Adrenal gland (tissue), 12 donors: Measurements from ENCODE around the gene RPS6KA1. TPM values are rescaled to one million over a fixed set of nuclear protein-coding genes. Genes with fewer than 3 reads are reported as not detected.

Experiments
- DNase-seq, 7 donors: peaks; one replicate each; pipeline ENCODE4 v3.0.0-alpha.2; 2019 to 2020
- H3K27ac ChIP-seq, 5 donors: fragments of 200-600 bp; sonication (generic) in 4 of 5; 1 replicate in 3 of 5; 2 replicates in 2 of 5; pipeline versions ENCODE4 v1.5.1 to v1.8.0; 2016 to 2020; ENCODE audit warnings: mild to moderate bottlenecking in 1 of 5
- H3K27me3 ChIP-seq: fragments of 200-600 bp; 2 replicates; pipeline ENCODE4 v1.8.0; 2021
- H3K36me3 ChIP-seq, 2 donors: fragments of 200-600 bp; replicated peaks in 1 of 2; 1 replicate in 1 of 2; 2 replicates in 1 of 2; pipeline versions ENCODE4 v1.5.1 to v1.8.0; 2018 to 2022
- H3K4me1 ChIP-seq, 2 donors: fragments of 200-600 bp; replicated peaks in 1 of 2; 1 replicate in 1 of 2; 2 replicates in 1 of 2; pipeline versions ENCODE4 v1.5.1 to v1.8.0; 2018 to 2021
- H3K4me3 ChIP-seq, 4 donors: fragments of 200-600 bp; sonication (generic) in 3 of 4; one replicate each; pipeline ENCODE4 v1.5.1; 2016 to 2018
- H3K9me3 ChIP-seq, 3 donors: fragments of 200-600 bp; sonication (generic) in 1 of 3; replicated peaks in 1 of 3; 1 replicate in 2 of 3; 2 replicates in 1 of 3; pipeline versions ENCODE4 v1.5.1 to v1.8.0; 2016 to 2021
- POLR2A ChIP-seq, 2 donors: fragments of 450-650 bp; IDR thresholded peaks; one replicate each; pipeline ENCODE4 v1.6.1; 2017; ENCODE audit warnings: antibody characterized with exemption in 2 of 2, mild to moderate bottlenecking in 2 of 2, moderate library complexity in 1 of 2
- WGBS, 4 donors: extraction: QIAGEN DNeasy Blood & Tissue Kit in 2 of 4; methylation state at CpG; one replicate each; pipeline versions ENCODE4 v1.1.5 to v1.1.7; 2013 to 2017; 5-methylcytosine and 5-hydroxymethylcytosine counted together
- intact Hi-C, 2 donors: fragments of 100-400 bp; cut with DNase I; formaldehyde crosslinking; loops; one replicate each; pipeline versions ENCODE4 v1.14.1 to v1.15.0; 2022 to 2023
- polyA plus RNA-seq, 3 donors: library from polyadenylated mRNA; stranded (reverse); fragments of 200-250 nt in 2 of 3; fragments of 350-450 nt in 1 of 3; fragmentation: Illumina TruSeq in 1 of 3; extraction: RNeasy Lipid Tissue Mini Kit (QIAGEN cat#74804) in 1 of 3; gene quantifications; one replicate each; pipeline ENCODE4 v1.2.3, GENCODE V29; 2013 to 2014
- total RNA-seq, 9 donors: library from RNA; depleted of rRNA in 4 of 9; stranded (reverse); fragments of >200 nt in 4 of 9; fragments of 120-200 nt in 1 of 9; fragmentation: NEBNext Ultra II Directional in 1 of 9; extraction: Animal tissue kit (Norgen Biotek cat#: 25700) in 1 of 9; gene quantifications; one replicate each; pipeline versions ENCODE4 v1.1.0 to v1.2.4, GENCODE V29; 2013 to 2023
- TF ChIP-seq, protein P1 (sequence below), 6 experiments: fragments of 450-650 bp in 4 of 6; fragments of 200-600 bp in 2 of 6; sonication (generic) in 1 of 6; IDR thresholded peaks; 1 replicate in 5 of 6; 2 replicates in 1 of 6; pipeline versions ENCODE4 v1.5.1 to v1.8.0; 2016 to 2021; ENCODE audit warnings: antibody characterized with exemption in 6 of 6, mild to moderate bottlenecking in 2 of 6, moderate library complexity in 1 of 6
- donor health status: healthy with polysubstance abuse.
- donor health status: Bipolar disorder and iron deficiency.
- donor health status: DM: yes; HTN: yes; CAD: no.
- donor health status: DM: no; HTN: no; CAD: no.
- donor health status: DM: no; HTN: no; CAD: no.
- donor health status: DM: yes; HTN: yes; CAD: no.

Gene RPS6KA1
- total and polyA plus RNA-seq, 12 donors: 17.1 to 51.5 (median 40.1) TPM

DNA sequence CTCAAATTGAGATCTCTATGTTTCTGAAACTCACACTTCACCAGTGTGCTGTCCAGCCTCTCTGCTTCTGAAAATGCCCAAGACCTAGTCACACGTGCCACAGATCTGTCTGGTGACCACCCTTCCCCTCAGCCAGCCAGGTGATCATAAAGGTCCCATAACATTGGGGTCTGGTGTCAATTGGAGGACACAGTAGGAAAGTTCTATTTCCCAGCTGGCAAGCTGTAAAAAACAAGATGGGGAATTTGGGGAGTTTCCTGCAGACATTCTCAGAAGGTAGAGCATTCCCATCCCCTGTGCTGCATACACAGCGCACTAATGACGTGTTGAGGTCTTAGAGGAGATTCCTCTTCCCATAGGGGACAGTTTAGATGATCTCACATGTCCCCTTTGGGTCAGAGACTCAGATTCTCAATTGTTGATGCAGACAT, 50.1 kb downstream of the RPS6KA1 start:
- Histone ChIP-seq H3K9me3 (no peaks in the 10 kb centered on the region), H3K27ac (no peak overlapping the region), H3K4me3 (no peak overlapping the region), H3K27me3 (no peaks in the 10 kb centered on the region), H3K36me3 (no peaks in the 10 kb centered on the region), H3K4me1 (peaks cover 2 to 6% of the 10 kb centered on the region in 2 donors)
- 54 to 80% (median 71%) methylated on average over 3 of the region's 3 CpGs for WGBS, 4 donors
- intact Hi-C loops: no loop called here
- no peak for DNase-seq
- TF ChIP-seq, protein P1, sequence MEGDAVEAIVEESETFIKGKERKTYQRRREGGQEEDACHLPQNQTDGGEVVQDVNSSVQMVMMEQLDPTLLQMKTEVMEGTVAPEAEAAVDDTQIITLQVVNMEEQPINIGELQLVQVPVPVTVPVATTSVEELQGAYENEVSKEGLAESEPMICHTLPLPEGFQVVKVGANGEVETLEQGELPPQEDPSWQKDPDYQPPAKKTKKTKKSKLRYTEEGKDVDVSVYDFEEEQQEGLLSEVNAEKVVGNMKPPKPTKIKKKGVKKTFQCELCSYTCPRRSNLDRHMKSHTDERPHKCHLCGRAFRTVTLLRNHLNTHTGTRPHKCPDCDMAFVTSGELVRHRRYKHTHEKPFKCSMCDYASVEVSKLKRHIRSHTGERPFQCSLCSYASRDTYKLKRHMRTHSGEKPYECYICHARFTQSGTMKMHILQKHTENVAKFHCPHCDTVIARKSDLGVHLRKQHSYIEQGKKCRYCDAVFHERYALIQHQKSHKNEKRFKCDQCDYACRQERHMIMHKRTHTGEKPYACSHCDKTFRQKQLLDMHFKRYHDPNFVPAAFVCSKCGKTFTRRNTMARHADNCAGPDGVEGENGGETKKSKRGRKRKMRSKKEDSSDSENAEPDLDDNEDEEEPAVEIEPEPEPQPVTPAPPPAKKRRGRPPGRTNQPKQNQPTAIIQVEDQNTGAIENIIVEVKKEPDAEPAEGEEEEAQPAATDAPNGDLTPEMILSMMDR (IDR thresholded peaks at IDR 0.05): no peak
- TF ChIP-seq POLR2A (IDR thresholded peaks at IDR 0.05): no peak

DNA sequence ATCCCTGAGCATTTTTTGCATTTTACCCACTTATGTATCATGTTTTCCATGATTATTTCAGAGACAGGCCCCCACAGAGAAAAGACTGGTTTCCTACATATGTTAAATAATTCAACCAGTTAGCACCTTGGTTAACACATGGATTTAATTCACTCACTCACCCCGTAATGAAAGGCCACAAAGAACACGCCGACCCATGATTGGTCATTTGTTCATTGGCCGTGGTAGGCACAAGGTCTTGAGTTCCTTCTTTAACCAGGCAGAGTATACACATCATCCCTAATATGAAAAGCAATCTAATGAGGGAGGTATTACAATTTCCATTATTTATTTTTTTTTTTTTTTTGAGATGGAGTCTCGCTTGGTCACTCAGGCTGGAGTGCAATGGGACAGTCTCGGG, 50.6 kb downstream of the RPS6KA1 start:
- intact Hi-C loops: no loop called here
- TF ChIP-seq POLR2A (IDR thresholded peaks at IDR 0.05): no peak
- H3K36me3 ChIP-seq: no peaks in the 10 kb centered on the region
- 90 to 95% (median 92%) methylated on average over 6 of the region's 6 CpGs for WGBS, 4 donors
- no peak for DNase-seq
- H3K9me3 ChIP-seq: no peaks in the 10 kb centered on the region
- no peak overlapping the region for H3K4me3 ChIP-seq
- H3K27me3 ChIP-seq: no peaks in the 10 kb centered on the region
- H3K27ac ChIP-seq: no peak overlapping the region
- H3K4me1 ChIP-seq: peaks cover 0 to 2% of the 10 kb centered on the region in 2 donors

DNA sequence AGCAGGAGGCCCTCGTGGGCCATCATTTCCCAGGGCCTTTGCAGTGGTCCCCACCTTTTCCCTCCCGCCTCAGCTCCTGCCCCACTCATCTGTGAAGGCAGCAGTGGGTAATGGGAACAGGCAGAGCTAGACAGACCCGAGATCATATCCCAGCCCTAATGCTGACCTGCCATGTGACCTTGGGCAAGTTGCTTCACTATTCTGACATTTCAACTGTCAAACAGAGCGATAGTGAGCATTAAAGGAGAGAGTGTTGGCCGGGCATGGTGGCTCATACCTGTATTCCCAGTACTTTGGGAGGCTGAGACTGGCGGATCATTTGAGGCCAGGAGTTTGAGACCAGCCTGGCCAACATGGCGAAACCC, 51.7 kb downstream of the RPS6KA1 start:
- no peak for TF ChIP-seq POLR2A (IDR thresholded peaks at IDR 0.05)
- TF ChIP-seq, protein P1 (IDR thresholded peaks at IDR 0.05): no peak
- no peak overlapping the region for H3K27ac ChIP-seq
- intact Hi-C loops: no loop called here
- 65 to 80% (median 70%) methylated on average over 5 to 7 of the region's 7 CpGs for WGBS, 4 donors
- no peaks in the 10 kb centered on the region for H3K4me1 ChIP-seq
- H3K36me3 ChIP-seq: no peaks in the 10 kb centered on the region
- no peak overlapping the region for H3K4me3 ChIP-seq
- no peaks in the 10 kb centered on the region for H3K9me3 ChIP-seq
- no peak for DNase-seq
- no peaks in the 10 kb centered on the region for H3K27me3 ChIP-seq

DNA sequence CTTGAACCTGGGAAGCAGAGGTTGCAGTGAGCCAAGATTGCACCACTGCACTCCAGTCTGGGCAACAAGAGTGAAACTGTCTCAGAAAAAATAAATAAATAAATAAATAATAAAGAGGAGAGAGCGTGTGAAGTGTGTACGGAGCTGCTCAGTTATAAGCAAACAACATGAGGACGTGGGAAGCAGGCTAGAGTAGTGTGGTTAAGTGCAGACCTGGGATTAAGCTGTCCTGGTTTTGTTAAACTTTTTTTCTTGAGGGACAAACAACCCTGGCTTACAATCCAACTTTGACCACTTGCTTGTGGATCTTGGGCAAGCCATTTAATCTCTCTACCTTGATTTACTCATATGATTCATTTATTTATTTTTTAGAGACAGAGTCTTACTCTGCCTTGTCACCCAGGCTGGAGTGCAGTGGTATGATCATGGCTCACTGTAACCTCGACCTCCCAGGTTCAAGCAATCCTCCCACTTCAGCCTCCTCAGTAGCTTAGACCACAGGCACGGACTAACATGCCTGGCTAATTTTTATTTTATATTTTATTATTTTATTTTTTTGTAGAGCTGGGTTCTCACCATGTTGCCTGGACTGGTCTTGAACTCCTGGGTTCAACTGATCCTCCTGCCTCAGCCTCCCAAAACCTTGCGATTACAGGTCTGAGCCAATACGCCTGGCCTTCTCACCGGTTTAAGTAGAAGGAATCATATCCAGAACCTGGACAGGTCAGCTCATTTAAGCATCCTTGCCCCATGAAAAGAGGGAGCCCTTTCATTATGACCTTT, 52.7 kb downstream of the RPS6KA1 start:
- no peaks in the 10 kb centered on the region for H3K9me3 ChIP-seq
- no peak overlapping the region for H3K4me3 ChIP-seq
- no peaks in the 10 kb centered on the region for H3K36me3 ChIP-seq
- intact Hi-C loops: no loop called here
- H3K27ac ChIP-seq: no peak overlapping the region
- no peaks in the 10 kb centered on the region for H3K27me3 ChIP-seq
- no peak for DNase-seq
- H3K4me1 ChIP-seq: no peaks in the 10 kb centered on the region
- TF ChIP-seq POLR2A (IDR thresholded peaks at IDR 0.05): no peak
- TF ChIP-seq, protein P1 (IDR thresholded peaks at IDR 0.05): no peak
- 88 to 90% (median 89%) methylated on average over 8 of the region's 8 CpGs for WGBS, 4 donors
